ENCODE measurements around the gene ZNF845. TPM values are rescaled to one million over a fixed set of nuclear protein-coding genes. Genes with fewer than 3 reads are reported as not detected.

The ZNF845 gene
- total RNA-seq, 1 donor from 2014 or later, result 5.7 TPM

GRCh38 chr19:53365899-53366493 lies 32.4 kb downstream of the ZNF845 start:
- peaks cover 13% of the 10 kb centered on the region for H3K4me1 Mint-ChIP-seq (ENCODE audit: unreplicated experiment)
- no peaks in the 10 kb centered on the region for H3K27me3 Mint-ChIP-seq (ENCODE audit: unreplicated experiment)
- peaks cover 14% of the 10 kb centered on the region for H3K9me3 Mint-ChIP-seq (ENCODE audit: unreplicated experiment)
- no peak for DNase-seq (ENCODE audit: extremely low spot score, unreplicated experiment)
- H3K4me3 Mint-ChIP-seq (ENCODE audit: unreplicated experiment), result peak overlapping the region; percentile 90
- H3K27ac Mint-ChIP-seq (ENCODE audit: unreplicated experiment), result peak overlapping the region; percentile 90
- TF ChIP-seq CTCF (IDR thresholded peaks at IDR 0.05), result no peak
- H3K36me3 Mint-ChIP-seq (ENCODE audit: unreplicated experiment), result peaks cover 3% of the 10 kb centered on the region

GRCh38 chr19:53372196-53372595 lies 38.6 kb downstream of the ZNF845 start:
- Mint-ChIP-seq H3K27me3 (ENCODE audit: unreplicated experiment) (no peaks in the 10 kb centered on the region), H3K4me1 (ENCODE audit: unreplicated experiment) (no peaks in the 10 kb centered on the region), H3K4me3 (ENCODE audit: unreplicated experiment) (no peak overlapping the region), H3K36me3 (ENCODE audit: unreplicated experiment) (peaks cover 43% of the 10 kb centered on the region), H3K27ac (ENCODE audit: unreplicated experiment) (no peak overlapping the region), H3K9me3 (ENCODE audit: unreplicated experiment) (peaks cover 10% of the 10 kb centered on the region)
- TF ChIP-seq CTCF (IDR thresholded peaks at IDR 0.05), result no peak
- no peak for DNase-seq (ENCODE audit: extremely low spot score, unreplicated experiment)

- TF ChIP-seq CTCF (IDR thresholded peaks at IDR 0.05), result no peak
- no peak for DNase-seq (ENCODE audit: extremely low spot score, unreplicated experiment)
- H3K27me3 Mint-ChIP-seq (ENCODE audit: unreplicated experiment), result no peaks in the 10 kb centered on the region
- no peak overlapping the region for H3K4me3 Mint-ChIP-seq (ENCODE audit: unreplicated experiment)
- H3K27ac Mint-ChIP-seq (ENCODE audit: unreplicated experiment), result no peak overlapping the region
- H3K36me3 Mint-ChIP-seq (ENCODE audit: unreplicated experiment), result peaks cover 62% of the 10 kb centered on the region
- H3K9me3 Mint-ChIP-seq (ENCODE audit: unreplicated experiment), result peaks cover 16% of the 10 kb centered on the region
- no peaks in the 10 kb centered on the region for H3K4me1 Mint-ChIP-seq (ENCODE audit: unreplicated experiment)
Observed at GRCh38 chr19:53374288-53374687, 40.7 kb downstream of the ZNF845 start.

GRCh38 chr19:53374743-53375142 lies 41.2 kb downstream of the ZNF845 start:
- Mint-ChIP-seq H3K27me3 (ENCODE audit: unreplicated experiment) (no peaks in the 10 kb centered on the region), H3K9me3 (ENCODE audit: unreplicated experiment) (peaks cover 16% of the 10 kb centered on the region), H3K27ac (ENCODE audit: unreplicated experiment) (no peak overlapping the region), H3K4me3 (ENCODE audit: unreplicated experiment) (no peak overlapping the region), H3K36me3 (ENCODE audit: unreplicated experiment) (peaks cover 65% of the 10 kb centered on the region), H3K4me1 (ENCODE audit: unreplicated experiment) (no peaks in the 10 kb centered on the region)
- DNase-seq (ENCODE audit: extremely low spot score, unreplicated experiment), result no peak
- no peak for TF ChIP-seq CTCF (IDR thresholded peaks at IDR 0.05)

- Mint-ChIP-seq H3K9me3 (ENCODE audit: unreplicated experiment) (peaks cover 65% of the 10 kb centered on the region), H3K36me3 (ENCODE audit: unreplicated experiment) (peaks cover 79% of the 10 kb centered on the region), H3K4me1 (ENCODE audit: unreplicated experiment) (no peaks in the 10 kb centered on the region), H3K27me3 (ENCODE audit: unreplicated experiment) (no peaks in the 10 kb centered on the region), H3K4me3 (ENCODE audit: unreplicated experiment) (no peak overlapping the region), H3K27ac (ENCODE audit: unreplicated experiment) (no peak overlapping the region)
- TF ChIP-seq CTCF (IDR thresholded peaks at IDR 0.05), result no peak
- DNase-seq (ENCODE audit: extremely low spot score, unreplicated experiment), result no peak
Observed at GRCh38 chr19:53381376-53381775, 47.8 kb downstream of the ZNF845 start.

Data from osteocyte (in vitro differentiated cells).